HepG2 (cell line): ENCODE results near the gene SBK3. TPM values are rescaled to one million over a fixed set of nuclear protein-coding genes. Genes with fewer than 3 reads are reported as not detected.

Source experiments
- AKAP8 ChIP-seq: sonication (generic); formaldehyde crosslinking; IDR thresholded peaks from 2 replicates; pipeline ENCODE4 v1.5.1; 2020; ENCODE audit warnings: mild to moderate bottlenecking, missing genetic modification reagents
- ATF1 ChIP-seq: IDR thresholded peaks from 2 replicates; pipeline ENCODE4 v1.6.1; 2016; ENCODE audit warnings: mild to moderate bottlenecking, control low read depth
- BATF2 ChIP-seq: sonication (generic); formaldehyde crosslinking; IDR thresholded peaks from 2 replicates; pipeline ENCODE4 v1.8.0; 2022; ENCODE audit warnings: mild to moderate bottlenecking, missing genetic modification reagents, moderate library complexity
- BRCA1 ChIP-seq: sonication (generic); formaldehyde crosslinking; IDR thresholded peaks from 2 replicates; pipeline ENCODE4 v1.4.0; 2020; ENCODE audit warnings: missing genetic modification reagents
- BRD4 ChIP-seq: sonication (generic); formaldehyde crosslinking; IDR thresholded peaks from 2 replicates; pipeline ENCODE4 v1.4.0; 2020; ENCODE audit warnings: missing genetic modification reagents
- CHCHD3 ChIP-seq: sonication (generic); formaldehyde crosslinking; IDR thresholded peaks from 2 replicates; pipeline ENCODE4 v1.8.0; 2022; ENCODE audit warnings: mild to moderate bottlenecking, missing genetic modification reagents, moderate library complexity
- CREB1 ChIP-seq, 2 experiments: fragments of 450-650 bp in 1 of 2; IDR thresholded peaks; 2 replicates each; pipeline ENCODE4 v1.6.1; 2016 to 2017; ENCODE audit warnings: control low read depth in 1 of 2, mild to moderate bottlenecking in 1 of 2, missing compliant biosample characterization in 1 of 2, missing genetic modification characterization in 1 of 2
- EZH2 ChIP-seq: conservative IDR thresholded peaks from 2 replicates; pipeline ENCODE4 v1.6.1; 2012; ENCODE audit warnings: mild to moderate bottlenecking, low read depth, low read length, moderate library complexity
- FOXA3 ChIP-seq: IDR thresholded peaks from 2 replicates; pipeline ENCODE4 v1.6.1; 2016; ENCODE audit warnings: missing genetic modification reagents, missing compliant biosample characterization
- IRF1 ChIP-seq: sonication (generic); formaldehyde crosslinking; IDR thresholded peaks from 2 replicates; pipeline ENCODE4 v1.4.0; 2020; ENCODE audit warnings: low read depth, mild to moderate bottlenecking, missing genetic modification reagents
- JUNB ChIP-seq: sonication (generic); formaldehyde crosslinking; IDR thresholded peaks from 2 replicates; pipeline ENCODE4 v1.8.0; 2022; ENCODE audit warnings: missing genetic modification reagents, mild to moderate bottlenecking, borderline replicate concordance
- POGZ ChIP-seq: sonication (generic); formaldehyde crosslinking; IDR thresholded peaks from 2 replicates; pipeline ENCODE4 v1.4.0; 2020; ENCODE audit warnings: mild to moderate bottlenecking, missing genetic modification reagents
- SP4 ChIP-seq: sonication (generic); formaldehyde crosslinking; IDR thresholded peaks from 2 replicates; pipeline ENCODE4 v1.8.1; 2023; ENCODE audit warnings: mild to moderate bottlenecking, missing genetic modification reagents
- TEAD3 ChIP-seq: optimal IDR thresholded peaks from 2 replicates; pipeline ENCODE3; 2016; ENCODE audit warnings: borderline replicate concordance
- ZBTB2 ChIP-seq: sonication (generic); formaldehyde crosslinking; IDR thresholded peaks from 2 replicates; pipeline ENCODE4 v1.8.0; 2022; ENCODE audit warnings: low read depth, missing genetic modification reagents
- ZBTB39 ChIP-seq: sonication (generic); formaldehyde crosslinking; IDR thresholded peaks from 2 replicates; pipeline ENCODE4 v1.5.0; 2020; ENCODE audit warnings: missing genetic modification reagents
- ZFX ChIP-seq: sonication (generic); formaldehyde crosslinking; IDR thresholded peaks from 2 replicates; pipeline ENCODE4 v1.4.0; 2020; ENCODE audit warnings: mild to moderate bottlenecking, low read depth, missing genetic modification reagents, moderate library complexity
- ZNF263 ChIP-seq: sonication (generic); formaldehyde crosslinking; IDR thresholded peaks from 2 replicates; pipeline ENCODE4 v1.4.0; 2020; ENCODE audit warnings: missing genetic modification reagents
- ZNF280D ChIP-seq: sonication (generic); formaldehyde crosslinking; IDR thresholded peaks from 2 replicates; pipeline ENCODE4 v1.5.1; 2020; ENCODE audit warnings: mild to moderate bottlenecking, missing genetic modification reagents
- ZNF558 ChIP-seq: sonication (generic); formaldehyde crosslinking; IDR thresholded peaks from 2 replicates; pipeline ENCODE4 v1.9.0; 2022; ENCODE audit warnings: mild to moderate bottlenecking, missing genetic modification reagents, borderline replicate concordance
- ZNF747 ChIP-seq: sonication (generic); formaldehyde crosslinking; IDR thresholded peaks from 2 replicates; pipeline ENCODE4 v1.8.1; 2023; ENCODE audit warnings: missing genetic modification reagents, mild to moderate bottlenecking, borderline replicate concordance
- polyA plus RNA-seq, 8 experiments: library from polyadenylated mRNA; depleted of rRNA in 3 of 8; stranded (reverse) in 7 of 8; unstranded in 1 of 8; fragments of >200 nt; fragmentation: Illumina TruSeq in 4 of 8; extraction: Trizol in 4 of 8; gene quantifications; 2 replicates each; pipeline versions ENCODE4 v1.2.1 to v1.2.3, GENCODE V29; 2011 to 2016; ENCODE audit warnings: low read depth in 4 of 8, missing spikeins in 1 of 8, mixed read lengths in 1 of 8; ENCODE audit not compliant: insufficient read depth in 1 of 8
- total RNA-seq, 5 experiments: library from RNA; depleted of rRNA; stranded (reverse); fragments of >200 nt; fragmentation: Illumina TruSeq; extraction: Trizol; gene quantifications; 2 replicates each; pipeline ENCODE4 v1.2.3, GENCODE V29; 2016; ENCODE audit warnings: low read depth in 1 of 5

SBK3 gene
- total and polyA plus RNA-seq, 2 of the 13 experiments (the other 11 are each of a cell fraction or from before 2014, with no cell fraction given) = 0.66 to 0.77 TPM

- TF ChIP-seq IRF1 (CRISPR knock-in tag) (no peak), ZBTB39 (CRISPR knock-in tag) (no peak), ZFX (CRISPR knock-in tag) (peak; percentile 79), ZBTB2 (no peak), EZH2 (no peak), SP4 (CRISPR knock-in tag) (peak; percentile 37), BATF2 (CRISPR knock-in tag) (no peak), BRD4 (no peak), BRCA1 (CRISPR knock-in tag) (no peak), ZNF558 (0 out of 2 replicates have a peak, but pooled peaks have one; percentile 24), ATF1 (CRISPR knock-in tag) (no peak), CREB1 (IDR thresholded peaks at IDR 0.05) (no peak), CREB1 (CRISPR knock-in tag; IDR thresholded peaks at IDR 0.05) (0 out of 2 replicates have a peak, but pooled peaks have one; percentile 14), CHCHD3 (CRISPR knock-in tag) (no peak), AKAP8 (no peak), JUNB (CRISPR knock-in tag) (no peak), ZNF280D (CRISPR knock-in tag) (no peak; the same call in 1 of the 2 replicates), FOXA3 (CRISPR knock-in tag) (0 out of 2 replicates have a peak, but pooled peaks have one; percentile 18), TEAD3 (CRISPR knock-in tag) (no peak), ZNF263 (CRISPR knock-in tag) (peak; percentile 69), POGZ (CRISPR knock-in tag) (peak; percentile 34; the same call in 1 of the 2 replicates), ZNF747 (CRISPR knock-in tag) (no peak)
Observed at GRCh38 chr19:55580628-55581144, 35.3 kb upstream of the SBK3 start, which contains the start of gene ZNF579 (continued).
